GM12878 (cell line): ENCODE data around the gene ABR. TPM values are rescaled to one million over a fixed set of nuclear protein-coding genes. Genes with fewer than 3 reads are reported as not detected.

Source experiments
- ATAC-seq: fragments of 200-7000 bp; cut with Tn5 transposase; 3 replicates; pipeline ENCODE4 v1.9.1; 2020; ENCODE audit warnings: mild to moderate bottlenecking, moderate library complexity
- BruUV-seq: library from RNA; stranded (reverse); fragments of 400-500 nt; replicated peaks from 2 replicates; lab custom pipeline; 2021; lab: Mats Ljungman, UMichigan
- CTCF ChIA-PET: fragments of 300-600 bp; sonication (Branson Sonifier 250); formaldehyde crosslinking; extraction: SDS; loops from one replicate; lab custom pipeline; 2021; ENCODE audit warnings: inconsistent platforms; lab: Yijun Ruan, JAX
- POLR2A ChIA-PET: fragments of 350-600 bp; formaldehyde crosslinking; extraction: SDS; loops from one replicate; lab custom pipeline; 2021; ENCODE audit warnings: inconsistent platforms; lab: Charles Lee
- RAD21 ChIA-PET: fragments of 300-600 bp; sonication (Branson Sonifier 250); formaldehyde crosslinking; loops from one replicate; lab custom pipeline; 2023; ENCODE audit warnings: antibody characterized with exemption; ENCODE audit not compliant: unreplicated experiment; lab: Charles Lee
- SMC1A ChIA-PET: fragments of 300-600 bp; sonication (Branson Sonifier 250); formaldehyde crosslinking; loops from one replicate; lab custom pipeline; 2023; ENCODE audit not compliant: unreplicated experiment, uncharacterized antibody; lab: Charles Lee
- DNase-seq: peaks from one replicate; pipeline ENCODE4 v3.0.0-alpha.2; 2011; ENCODE audit warnings: low read depth, low spot score
- FAIRE-seq: peaks from 3 replicates; lab custom pipeline; 2011; peaks lifted over from hg19 to GRCh38; lab: Jason Lieb, UNC
- H2AFZ ChIP-seq: 2 replicates; pipeline ENCODE4 v1.6.0; 2011; ENCODE audit warnings: low read depth, low read length, control low read depth; ENCODE audit not compliant: control insufficient read depth
- H3K27ac ChIP-seq: 2 replicates; pipeline ENCODE4 v1.5.1; 2011; ENCODE audit warnings: control low read depth; ENCODE audit not compliant: control insufficient read depth, insufficient read depth
- H3K27me3 ChIP-seq, 2 experiments: replicated peaks in 1 of 2; 2 replicates each; pipeline versions ENCODE4 v1.6.0 to v1.6.1; 2011; ENCODE audit warnings: low read length in 1 of 2; ENCODE audit not compliant: control insufficient read depth in 2 of 2, insufficient read depth in 2 of 2
- H3K36me3 ChIP-seq, 2 experiments: 2 replicates each; pipeline ENCODE4 v1.5.1; 2011; ENCODE audit warnings: low read length in 1 of 2; ENCODE audit not compliant: control insufficient read depth in 2 of 2, insufficient read depth in 2 of 2
- H3K4me1 ChIP-seq: 2 replicates; pipeline ENCODE4 v1.6.1; 2011; ENCODE audit warnings: mild to moderate bottlenecking, low read length, moderate library complexity, mixed read lengths; ENCODE audit not compliant: control insufficient read depth, insufficient read depth
- H3K4me2 ChIP-seq: 2 replicates; pipeline ENCODE4 v1.6.0; 2011; ENCODE audit warnings: control low read depth; ENCODE audit not compliant: control insufficient read depth, insufficient read depth
- H3K4me3 ChIP-seq: fragments of 200-600 bp; sonication (generic); 2 replicates; pipeline ENCODE4 v1.5.1; 2016
- H3K79me2 ChIP-seq: 2 replicates; pipeline ENCODE4 v1.6.0; 2011; ENCODE audit warnings: low read length; ENCODE audit not compliant: control insufficient read depth, insufficient read depth
- H3K9ac ChIP-seq: 2 replicates; pipeline ENCODE4 v1.8.0; 2011; ENCODE audit warnings: low read length, control low read depth, mixed read lengths; ENCODE audit not compliant: control insufficient read depth, insufficient read depth
- H3K9me3 ChIP-seq: replicated peaks from 3 replicates; pipeline ENCODE4 v1.5.1; 2011; ENCODE audit warnings: mild to moderate bottlenecking, low read length; ENCODE audit not compliant: control insufficient read depth, insufficient read depth
- H4K20me1 ChIP-seq: 2 replicates; pipeline ENCODE4 v1.6.0; 2011; ENCODE audit not compliant: control insufficient read depth, insufficient read depth
- BRCA1 ChIP-seq: IDR thresholded peaks from 2 replicates; pipeline ENCODE4 v1.6.1; 2011; ENCODE audit warnings: low read depth, low read length, improper control_type of control experiment
- CREM ChIP-seq: IDR thresholded peaks from 2 replicates; pipeline ENCODE4 v1.6.1; 2014; ENCODE audit warnings: antibody characterized with exemption, low read depth
- EGR1 ChIP-seq, 2 experiments: IDR thresholded peaks; 1 replicate in 1 of 2; 2 replicates in 1 of 2; pipeline ENCODE4 v1.6.1; 2011 to 2012; ENCODE audit warnings: low read depth in 2 of 2, low read length in 2 of 2, borderline replicate concordance in 1 of 2, mild to moderate bottlenecking in 1 of 2, moderate library complexity in 1 of 2
- FOS ChIP-seq: IDR thresholded peaks from 3 replicates; pipeline ENCODE4 v1.6.1; 2011; ENCODE audit warnings: borderline replicate concordance; ENCODE audit not compliant: insufficient read length; ENCODE audit errors: extremely low read depth
- IRF4 ChIP-seq: IDR thresholded peaks from 2 replicates; pipeline ENCODE4 v1.6.1; 2011; ENCODE audit warnings: low read depth, low read length
- MEF2A ChIP-seq: IDR thresholded peaks from 2 replicates; pipeline ENCODE4 v1.6.1; 2011; ENCODE audit warnings: low read depth, mild to moderate bottlenecking, low read length, moderate library complexity; ENCODE audit not compliant: insufficient read depth
- PRDM15 ChIP-seq: fragments of 450-650 bp; formaldehyde crosslinking; IDR thresholded peaks from 2 replicates; pipeline ENCODE4 v1.4.0; 2020; ENCODE audit warnings: mild to moderate bottlenecking, moderate library complexity
- RAD21 ChIP-seq: IDR thresholded peaks from 2 replicates; pipeline ENCODE4 v1.6.1; 2011; ENCODE audit warnings: mild to moderate bottlenecking, low read depth, low read length, moderate library complexity; ENCODE audit not compliant: insufficient read depth
- TCF12 ChIP-seq: IDR thresholded peaks from 2 replicates; pipeline ENCODE4 v1.6.1; 2011; ENCODE audit warnings: low read depth, mild to moderate bottlenecking, low read length
- WGBS: methylation state at CpG from one replicate; pipeline ENCODE4 v1.1.6; 2016; ENCODE audit warnings: low lambda C conversion rate; ENCODE audit not compliant: insufficient replicate concordance, insufficient coverage; ENCODE audit errors: missing lambda C conversion rate; 5-methylcytosine and 5-hydroxymethylcytosine counted together
- in situ Hi-C: fragments of 300-500 bp; cut with MboI; formaldehyde crosslinking; loops from 9 replicates; pipeline ENCODE4 v1.14.3; 2018; ENCODE audit warnings: mixed read lengths
- intact Hi-C: fragments of 100-400 bp; cut with micrococcal nuclease; formaldehyde crosslinking; loops from one replicate; pipeline ENCODE4 v1.14.2; 2022; ENCODE audit not compliant: unreplicated experiment
- polyA plus RNA-seq, 11 experiments: library from polyadenylated mRNA; depleted of rRNA in 4 of 11; unstranded in 6 of 11; stranded (reverse) in 5 of 11; fragments of >200 nt; fragmentation: Nextera tagmentation in 4 of 11; fragmentation: Illumina TruSeq in 1 of 11; extraction: Ambion mirVana in 4 of 11; extraction: Trizol in 1 of 11; gene quantifications; 1 replicate in 1 of 11; 2 replicates in 10 of 11; pipeline versions ENCODE4 v1.2.1 to v1.2.3, GENCODE V29; 2011 to 2016; ENCODE audit warnings: inconsistent platforms in 2 of 11, missing spikeins in 2 of 11, low read depth in 1 of 11
- total RNA-seq, 4 experiments: library from RNA; depleted of rRNA in 3 of 4; stranded (reverse); fragments of >200 nt in 3 of 4; fragmentation: Illumina TruSeq in 1 of 4; extraction: Trizol in 1 of 4; gene quantifications; 2 replicates each; pipeline versions ENCODE4 v1.2.1 to v1.2.3, GENCODE V29; 2013 to 2021
- TF ChIP-seq, protein P1 (sequence below): fragments of 450-650 bp; IDR thresholded peaks from 2 replicates; pipeline ENCODE4 v1.6.1; 2017; ENCODE audit warnings: borderline replicate concordance

ABR gene
- total and polyA plus RNA-seq, 10 of the 15 experiments (the other 5 are each of a cell fraction or from before 2014, with no cell fraction given) = 1.4 to 112 (median 30.0) TPM

- peaks cover 10 to 15% of the 10 kb centered on the region in 2 experiments; a peak in 3 of 4 replicates for H3K36me3 ChIP-seq
- H3K9ac ChIP-seq = no peak overlapping the region
- no peaks in the 10 kb centered on the region for H4K20me1 ChIP-seq
- 93% methylated on average over 2 of the region's 2 CpGs for WGBS
- DNase-seq = no peak
- ATAC-seq = no peak
- no peaks in the 10 kb centered on the region for H3K4me1 ChIP-seq
- no peak overlapping the region for H2AFZ ChIP-seq
- ChIA-PET RAD21 (no interaction called here), SMC1A (no interaction called here)
- no peaks in the 10 kb centered on the region for H3K27me3 ChIP-seq
- TF ChIP-seq BRCA1 = no peak
- no peak for TF ChIP-seq IRF4
- TF ChIP-seq FOS = no peak
- TF ChIP-seq RAD21 = no peak
- no peak for TF ChIP-seq MEF2A
- TF ChIP-seq, protein P1, sequence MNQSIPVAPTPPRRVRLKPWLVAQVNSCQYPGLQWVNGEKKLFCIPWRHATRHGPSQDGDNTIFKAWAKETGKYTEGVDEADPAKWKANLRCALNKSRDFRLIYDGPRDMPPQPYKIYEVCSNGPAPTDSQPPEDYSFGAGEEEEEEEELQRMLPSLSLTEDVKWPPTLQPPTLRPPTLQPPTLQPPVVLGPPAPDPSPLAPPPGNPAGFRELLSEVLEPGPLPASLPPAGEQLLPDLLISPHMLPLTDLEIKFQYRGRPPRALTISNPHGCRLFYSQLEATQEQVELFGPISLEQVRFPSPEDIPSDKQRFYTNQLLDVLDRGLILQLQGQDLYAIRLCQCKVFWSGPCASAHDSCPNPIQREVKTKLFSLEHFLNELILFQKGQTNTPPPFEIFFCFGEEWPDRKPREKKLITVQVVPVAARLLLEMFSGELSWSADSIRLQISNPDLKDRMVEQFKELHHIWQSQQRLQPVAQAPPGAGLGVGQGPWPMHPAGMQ = no peak
- no peak for TF ChIP-seq CREM
- TF ChIP-seq PRDM15 (CRISPR knock-in tag) = no peak
- no peak for TF ChIP-seq EGR1 (IDR thresholded peaks at IDR 0.05; ENCODE audit: borderline replicate concordance in 1 of 2, low read depth in 2 of 2, low read length in 2 of 2)
- TF ChIP-seq TCF12 = no peak
- TF ChIP-seq, all 136 proteins: peak for 0
- ChIA-PET CTCF (no interaction called here), POLR2A (no interaction called here)
- BruUV-seq = no TSS peak
- intact Hi-C loops = no loop called here
- in situ Hi-C loops = no loop called here
- no peaks in the 10 kb centered on the region for H3K9me3 ChIP-seq
- FAIRE-seq = no peak
- H3K79me2 ChIP-seq = no peaks in the 10 kb centered on the region
- no peak overlapping the region for H3K4me2 ChIP-seq
- H3K4me3 ChIP-seq = no peak overlapping the region
- H3K27ac ChIP-seq = no peak overlapping the region
These were observed 142.9 kb downstream of the ABR start for GRCh38 chr17:1036845-1037237.
